ENCODE data around the gene PACRG.

Gene PACRG

DNA sequence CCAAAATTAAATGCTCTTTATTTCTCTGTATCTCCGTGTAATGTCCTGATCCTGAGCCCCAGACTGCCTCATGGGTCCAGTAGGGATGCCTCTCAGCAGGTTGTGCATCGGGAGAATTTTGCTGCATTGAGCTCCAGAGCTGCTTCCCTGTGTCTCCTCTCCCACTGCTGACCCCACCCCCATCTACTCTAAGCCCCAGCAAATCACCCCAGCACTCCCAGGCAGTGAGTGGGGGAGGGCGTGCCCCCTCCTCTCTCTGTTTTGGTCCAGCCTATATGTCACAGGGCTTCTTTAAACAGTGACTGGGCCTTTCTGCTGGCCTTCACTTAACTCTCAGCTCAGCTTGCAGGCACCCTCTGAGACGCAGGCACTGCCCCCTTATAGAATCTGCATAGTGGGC is 458.0 kb downstream of the PACRG start:
- no peak for DNase-seq

GRCh38 chr6:163186527-163186926 is 458.8 kb downstream of the PACRG start:
- no peak for DNase-seq

DNA sequence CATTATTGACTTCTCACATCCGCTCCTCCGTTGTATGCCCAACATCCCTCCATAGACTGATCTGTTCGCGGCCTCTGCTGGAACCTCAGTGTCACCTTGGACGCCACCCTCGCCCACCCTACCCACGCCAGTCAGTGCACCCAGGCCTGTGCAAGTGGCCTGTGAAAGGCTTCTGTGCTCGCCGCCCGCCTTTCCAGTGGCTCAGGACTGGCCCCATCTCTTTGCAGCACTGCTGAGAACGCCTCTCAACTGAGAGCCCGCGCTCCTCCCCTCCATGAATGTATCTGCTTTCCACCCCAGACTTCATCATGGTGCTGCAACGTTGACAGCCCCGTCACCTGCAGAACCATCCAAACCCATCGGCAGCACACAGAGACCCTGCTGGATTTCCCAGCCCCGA is 459.4 kb downstream of the PACRG start:
- no peak for DNase-seq

- no peak for DNase-seq
These were observed 459.8 kb downstream of the PACRG start for GRCh38 chr6:163187606-163188005.

DNA sequence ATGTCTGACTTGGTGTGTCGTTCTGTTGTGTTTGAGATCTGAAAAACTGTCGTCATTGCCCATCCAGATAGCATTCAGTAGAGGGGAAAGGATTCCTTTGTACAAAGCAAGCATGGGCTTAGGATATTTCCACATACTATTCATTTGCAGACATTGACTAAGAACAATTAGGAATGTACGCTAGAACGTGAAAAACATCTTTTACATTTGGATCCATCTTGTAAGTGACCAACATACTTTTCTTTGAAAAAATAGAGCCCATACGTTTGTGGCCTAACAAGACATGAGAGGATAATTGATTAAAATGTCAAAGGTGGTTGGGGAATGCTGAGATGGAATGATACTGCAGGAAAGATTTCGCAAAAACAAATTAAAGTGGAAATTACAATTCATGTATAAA is 461.0 kb downstream of the PACRG start:
- no peak for DNase-seq

- DNase-seq, result peak; percentile 79
These were observed 461.8 kb downstream of the PACRG start for GRCh38 chr6:163189609-163190008.

GRCh38 chr6:163190786-163191185 is 463.0 kb downstream of the PACRG start:
- no peak for DNase-seq

DNA sequence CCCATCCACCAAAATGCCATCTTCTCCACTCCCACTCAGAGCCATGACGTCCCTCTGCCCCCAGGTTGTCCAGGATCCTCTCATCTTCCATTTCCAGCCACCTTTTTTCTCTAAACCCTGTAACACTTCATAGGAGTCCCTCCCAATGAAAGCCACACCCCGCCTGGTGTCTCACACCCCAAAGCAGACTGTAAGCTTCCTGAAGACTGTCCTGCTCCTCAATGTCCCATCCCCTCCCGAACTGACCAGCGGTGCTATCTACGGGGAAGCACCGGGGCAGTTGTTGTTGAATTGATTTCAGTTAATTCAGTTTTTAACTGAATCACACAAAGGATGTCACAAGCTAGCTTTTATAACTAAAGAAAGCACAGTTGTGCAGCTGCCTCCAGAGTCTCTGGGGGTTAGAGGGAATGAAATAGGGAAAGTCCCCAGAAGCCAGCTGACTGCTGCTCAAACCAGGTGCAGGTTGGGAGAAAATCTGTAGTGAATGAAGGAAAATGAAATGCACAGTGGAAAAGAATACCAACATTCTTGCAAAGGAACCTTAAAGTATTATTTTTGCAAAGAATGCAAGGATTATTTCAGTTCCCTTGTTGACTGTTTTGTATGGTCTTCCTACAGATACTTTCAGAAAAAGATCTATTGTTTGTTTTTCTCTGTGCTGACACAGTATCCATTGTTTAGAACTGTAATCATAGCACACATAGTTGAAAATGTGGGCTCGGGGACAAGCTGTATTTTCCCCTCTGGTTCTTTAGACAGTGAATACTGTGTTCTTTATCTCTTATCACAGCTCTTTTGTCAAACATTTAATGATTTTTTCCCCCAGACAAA is 464.1 kb downstream of the PACRG start:
- DNase-seq, result peak; percentile 78

- DNase-seq, result no peak
These were observed 464.8 kb downstream of the PACRG start for GRCh38 chr6:163192591-163192990.

- DNase-seq, result no peak
These were observed 465.6 kb downstream of the PACRG start for GRCh38 chr6:163193326-163193725.

GRCh38 chr6:163195721-163196691 is 468.2 kb downstream of the PACRG start:
- no peak for DNase-seq

GRCh38 chr6:163197839-163198238 is 470.1 kb downstream of the PACRG start:
- DNase-seq, result no peak

DNA sequence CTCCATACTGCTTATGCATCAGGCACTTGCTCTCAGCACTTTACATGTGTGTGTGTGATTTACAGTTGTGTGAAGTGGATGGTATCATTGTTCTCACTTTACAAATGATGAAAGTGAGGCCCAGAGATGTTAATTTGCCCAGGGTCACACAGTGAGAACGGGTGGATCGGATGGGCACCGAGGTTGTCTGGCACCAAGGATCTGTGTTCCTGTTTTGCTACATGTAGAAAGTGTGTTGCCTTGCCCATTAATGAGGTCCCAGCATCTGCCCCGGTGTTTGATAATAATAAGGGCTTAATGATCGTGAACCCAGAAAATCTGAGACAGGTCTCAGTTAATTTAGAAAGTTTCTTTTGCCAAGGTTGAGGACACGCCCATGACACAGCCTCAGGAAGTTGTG is 470.6 kb downstream of the PACRG start:
- DNase-seq, result no peak

DNA sequence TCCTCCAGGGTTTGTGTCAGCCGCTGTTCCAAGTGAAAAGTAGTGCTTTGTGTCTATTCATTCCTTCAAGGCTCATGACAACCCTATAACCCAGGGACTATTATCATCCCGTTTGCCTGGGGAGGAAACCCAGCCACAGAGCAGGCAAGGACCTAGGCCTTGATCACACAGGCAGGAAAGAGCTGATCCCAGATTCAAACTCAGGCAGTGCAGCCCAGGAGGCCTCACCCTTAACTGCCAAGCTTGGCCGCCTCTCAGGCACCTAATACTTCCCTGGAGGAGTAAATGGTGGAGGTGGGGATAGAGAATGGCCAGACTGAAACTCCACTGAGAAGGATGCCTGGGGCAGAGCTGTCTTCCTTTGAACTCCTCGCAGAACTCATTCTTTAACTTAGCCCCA is 471.6 kb downstream of the PACRG start:
- DNase-seq, result no peak

DNA sequence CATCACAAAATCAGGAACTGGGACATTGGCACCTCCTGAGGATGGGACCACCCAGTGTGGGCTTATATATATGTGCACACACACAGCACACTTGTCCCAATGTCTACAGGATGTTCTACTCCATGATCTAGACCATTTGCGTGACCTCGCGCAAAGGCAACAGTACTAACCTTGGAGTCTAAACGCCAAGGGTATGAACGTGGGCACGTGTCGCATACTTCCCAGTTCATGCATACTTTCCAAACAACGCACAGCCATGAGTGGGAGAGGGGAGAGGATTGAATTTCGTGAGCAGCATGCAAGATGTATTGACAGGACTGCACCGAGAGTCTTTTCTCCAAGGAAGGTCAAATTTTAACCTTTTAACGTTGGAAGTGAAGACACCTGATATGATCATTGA is 472.5 kb downstream of the PACRG start:
- DNase-seq, result no peak

DNA sequence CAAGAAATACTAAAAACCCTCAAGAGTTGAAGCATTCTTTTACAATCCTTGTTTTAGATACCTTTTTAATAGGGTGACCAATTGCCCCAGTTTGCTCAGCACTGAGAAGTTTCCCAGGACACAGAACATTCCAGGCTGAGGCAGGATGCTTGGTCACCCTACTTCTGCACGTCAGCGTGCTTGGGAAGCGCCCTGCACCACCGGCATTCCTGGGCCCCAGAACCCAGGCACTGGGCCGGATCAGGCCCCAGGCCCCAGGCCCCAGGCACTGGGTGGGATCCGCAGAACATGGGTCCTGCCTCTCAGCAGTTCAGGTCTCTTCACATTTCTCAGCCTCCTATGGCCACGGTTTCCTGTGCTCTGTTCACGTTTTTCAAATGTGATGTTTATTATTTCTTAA is 472.9 kb downstream of the PACRG start:
- DNase-seq, result no peak

DNA sequence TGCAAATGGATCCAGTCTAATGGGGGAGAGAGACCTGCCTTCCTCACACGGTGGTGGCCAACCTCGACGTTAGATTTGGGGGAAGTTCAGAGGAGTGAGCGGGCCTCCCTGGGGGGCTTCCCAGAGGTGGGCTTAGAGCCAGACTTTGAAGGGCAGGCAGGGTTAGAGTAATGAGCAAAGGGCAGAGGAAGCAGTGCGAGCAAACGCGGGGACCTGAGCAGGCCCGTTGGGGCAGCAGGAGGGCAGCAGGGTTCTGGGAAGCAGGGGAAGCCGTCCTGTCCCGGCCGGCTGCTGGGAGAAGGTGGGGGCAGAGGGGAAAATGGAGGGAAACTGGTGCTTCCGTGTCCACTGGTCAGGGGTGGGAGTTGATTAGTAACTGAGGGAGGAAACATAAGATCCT is 474.1 kb downstream of the PACRG start:
- no peak for DNase-seq

- DNase-seq, result no peak
These were observed 478.4 kb downstream of the PACRG start for GRCh38 chr6:163206196-163206595.

DNA sequence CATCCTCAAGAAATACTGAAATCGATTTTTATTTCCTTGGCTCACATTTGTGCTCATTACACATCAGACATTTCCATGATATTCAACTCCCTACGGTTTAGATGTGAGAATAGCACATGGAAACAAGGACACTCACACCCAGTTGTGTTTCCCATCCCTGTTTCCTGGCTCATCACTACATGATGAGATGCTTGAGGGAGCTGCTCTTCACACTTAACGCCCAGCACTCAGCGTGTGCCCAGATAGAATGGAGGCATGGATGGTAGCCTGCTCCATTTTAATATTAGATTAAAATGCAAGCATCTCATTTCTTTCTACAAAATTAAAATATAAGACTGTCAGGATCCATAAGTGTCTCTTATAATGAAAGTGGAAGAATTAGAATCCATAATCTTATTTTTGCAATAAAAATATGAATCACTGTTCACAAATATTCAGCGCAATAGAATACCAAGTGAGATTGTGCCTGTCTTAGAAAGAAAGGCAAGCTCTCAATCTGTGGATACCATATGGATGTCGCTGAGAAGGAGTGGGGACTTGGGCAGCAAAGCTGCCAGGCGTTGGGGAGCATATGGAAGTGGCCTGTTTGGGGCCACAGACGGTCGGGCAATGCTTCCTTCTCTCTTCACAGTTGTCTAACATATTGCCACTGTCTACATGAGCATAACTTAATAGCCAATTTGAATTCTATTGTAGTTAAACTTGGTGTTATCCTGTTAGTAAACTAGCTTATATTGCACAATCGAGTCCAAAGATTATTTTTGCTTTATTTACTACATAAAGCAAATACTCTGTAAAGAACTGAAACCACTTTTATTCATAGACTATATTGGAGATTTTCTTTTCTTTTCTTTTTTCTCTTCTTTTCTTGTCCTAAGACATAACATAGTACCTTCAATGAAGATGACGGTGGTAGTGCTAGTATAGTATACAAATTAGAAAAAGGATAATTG is 479.9 kb downstream of the PACRG start:
- DNase-seq, result no peak

GRCh38 chr6:163209005-163209404 is 481.2 kb downstream of the PACRG start:
- DNase-seq, result no peak

- DNase-seq, result no peak
These were observed 484.3 kb downstream of the PACRG start for GRCh38 chr6:163212123-163212522.

DNA sequence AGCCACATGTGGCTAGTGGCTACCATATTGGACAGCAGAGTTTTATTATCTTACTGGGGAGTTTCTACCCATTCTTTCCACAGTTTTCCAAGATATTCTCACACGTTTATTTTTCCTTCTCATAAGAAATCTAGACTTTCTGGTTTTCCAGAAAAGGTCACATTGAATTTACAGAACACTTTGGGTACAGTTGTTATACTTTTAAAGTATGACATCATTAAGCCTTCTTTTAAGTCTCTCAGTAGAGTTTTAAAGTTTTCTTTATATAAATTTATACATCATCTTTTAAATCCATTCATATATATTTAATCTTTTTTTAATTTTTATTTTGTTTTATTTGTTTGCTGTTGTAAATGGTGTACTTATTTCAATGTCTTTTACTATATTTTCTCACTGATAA is 486.5 kb downstream of the PACRG start:
- no peak for DNase-seq
